Mesodermal cell (in vitro differentiated cells): ENCODE measurements around the gene CASP9.

ENCODE experiments used
- H3K27ac ChIP-seq: 2 replicates; pipeline ENCODE4 v1.7.0; 2013; ENCODE audit warnings: mild to moderate bottlenecking, low read depth, low read length, moderate library complexity; ENCODE audit not compliant: severe bottlenecking
- H3K36me3 ChIP-seq: 2 replicates; pipeline ENCODE4 v1.7.1; 2013; ENCODE audit warnings: mild to moderate bottlenecking, low read length, moderate library complexity; ENCODE audit not compliant: control insufficient read depth, insufficient read depth
- H3K4me1 ChIP-seq: one replicate; pipeline ENCODE4 v1.7.1; 2013; ENCODE audit warnings: mild to moderate bottlenecking, low read length; ENCODE audit not compliant: insufficient read depth, control insufficient read depth, poor library complexity, severe bottlenecking
- H3K4me3 ChIP-seq: 2 replicates; pipeline ENCODE4 v1.7.0; 2013; ENCODE audit warnings: low read length, control low read depth, mild to moderate bottlenecking; ENCODE audit not compliant: insufficient read depth, poor library complexity, severe bottlenecking; ENCODE audit errors: extremely low read depth
- H3K9me3 ChIP-seq: 2 replicates; pipeline ENCODE4 v1.7.1; 2013; ENCODE audit warnings: mild to moderate bottlenecking, low read length, moderate library complexity; ENCODE audit not compliant: control insufficient read depth
- WGBS, 2 experiments: methylation state at CpG; one replicate each; pipeline ENCODE4 v1.1.5; 2013; ENCODE audit warnings: missing lambda C conversion rate in 2 of 2; ENCODE audit not compliant: insufficient coverage in 2 of 2; 5-methylcytosine and 5-hydroxymethylcytosine counted together

The CASP9 gene

GRCh38 chr1:15454256-15454655 is 69.8 kb downstream of the CASP9 start:
- Histone ChIP-seq H3K36me3 (no peaks in the 10 kb centered on the region), H3K4me3 (no peak overlapping the region), H3K9me3 (no peaks in the 10 kb centered on the region), H3K4me1 (no peaks in the 10 kb centered on the region), H3K27ac (no peak overlapping the region)
- 83 to 84% methylated on average over 1 to 2 of the region's 3 CpGs for WGBS, 2 experiments

DNA sequence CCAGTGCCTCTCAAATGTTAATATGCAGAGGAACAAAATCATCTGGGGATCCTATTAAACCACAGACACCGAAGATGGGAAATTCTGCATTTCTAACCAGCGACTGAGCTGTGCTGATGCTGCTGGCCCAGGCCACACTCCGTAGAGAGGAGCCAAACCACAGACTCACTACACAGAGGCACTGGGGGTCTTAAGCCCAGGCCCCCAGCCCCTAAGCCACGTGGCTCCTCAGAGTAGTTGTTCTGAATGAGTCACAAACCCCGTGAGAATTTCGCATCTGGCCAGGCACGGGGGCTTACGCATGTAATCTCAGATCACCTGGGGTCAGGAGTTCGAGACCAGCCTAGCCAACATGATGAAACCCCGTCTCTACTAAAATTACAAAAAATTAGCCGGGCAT is 70.3 kb downstream of the CASP9 start:
- H3K9me3 ChIP-seq, result no peaks in the 10 kb centered on the region
- 87 to 88% methylated on average over 10 to 11 of the region's 11 CpGs for WGBS, 2 experiments
- H3K27ac ChIP-seq, result no peak overlapping the region
- no peak overlapping the region for H3K4me3 ChIP-seq
- H3K36me3 ChIP-seq, result no peaks in the 10 kb centered on the region
- no peaks in the 10 kb centered on the region for H3K4me1 ChIP-seq

GRCh38 chr1:15452866-15453571 is 71.0 kb downstream of the CASP9 start:
- H3K4me3 ChIP-seq, result no peak overlapping the region
- no peaks in the 10 kb centered on the region for H3K4me1 ChIP-seq
- H3K36me3 ChIP-seq, result no peaks in the 10 kb centered on the region
- 89 to 91% methylated on average over 7 to 8 of the region's 10 CpGs for WGBS, 2 experiments
- no peaks in the 10 kb centered on the region for H3K9me3 ChIP-seq
- H3K27ac ChIP-seq, result no peak overlapping the region

GRCh38 chr1:15452216-15452615 is 71.8 kb downstream of the CASP9 start:
- H3K27ac ChIP-seq, result no peak overlapping the region
- H3K36me3 ChIP-seq, result no peaks in the 10 kb centered on the region
- no peaks in the 10 kb centered on the region for H3K4me1 ChIP-seq
- WGBS, 2 experiments, result 100% methylated on average over 1 of the region's 1 CpG; no CpG with 5 or more reads in 1 of the 2 experiments
- no peak overlapping the region for H3K4me3 ChIP-seq
- H3K9me3 ChIP-seq, result no peaks in the 10 kb centered on the region

GRCh38 chr1:15451014-15451722 is 72.8 kb downstream of the CASP9 start:
- Histone ChIP-seq H3K4me3 (no peak overlapping the region), H3K36me3 (no peaks in the 10 kb centered on the region), H3K4me1 (no peaks in the 10 kb centered on the region), H3K27ac (no peak overlapping the region), H3K9me3 (no peaks in the 10 kb centered on the region)
- WGBS, 2 experiments, result 91 to 93% methylated on average over 3 to 5 of the region's 6 CpGs

DNA sequence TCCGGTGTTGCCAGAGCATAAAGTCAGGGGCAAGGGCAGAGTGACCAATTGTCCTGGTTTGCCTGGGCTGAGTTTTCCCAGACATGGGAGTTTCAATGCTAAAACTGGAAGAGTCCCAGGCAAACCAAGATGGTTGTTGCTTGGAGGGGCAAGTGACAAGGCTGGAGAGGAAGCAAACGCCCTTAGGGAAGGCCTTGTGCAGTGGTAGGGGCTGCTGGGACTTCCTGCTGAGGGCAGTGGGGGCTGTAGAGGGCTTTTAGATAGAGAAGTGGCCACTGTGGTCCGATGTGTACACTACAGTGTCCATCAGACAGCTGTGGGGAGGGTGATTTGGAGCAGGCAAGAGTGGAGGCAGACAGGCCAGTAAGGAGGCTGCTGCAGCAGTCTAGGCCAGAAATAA is 74.4 kb downstream of the CASP9 start:
- 86 to 95% methylated on average over 2 to 3 of the region's 3 CpGs for WGBS, 2 experiments
- Histone ChIP-seq H3K27ac (no peak overlapping the region), H3K36me3 (no peaks in the 10 kb centered on the region), H3K9me3 (no peaks in the 10 kb centered on the region), H3K4me3 (no peak overlapping the region), H3K4me1 (no peaks in the 10 kb centered on the region)

DNA sequence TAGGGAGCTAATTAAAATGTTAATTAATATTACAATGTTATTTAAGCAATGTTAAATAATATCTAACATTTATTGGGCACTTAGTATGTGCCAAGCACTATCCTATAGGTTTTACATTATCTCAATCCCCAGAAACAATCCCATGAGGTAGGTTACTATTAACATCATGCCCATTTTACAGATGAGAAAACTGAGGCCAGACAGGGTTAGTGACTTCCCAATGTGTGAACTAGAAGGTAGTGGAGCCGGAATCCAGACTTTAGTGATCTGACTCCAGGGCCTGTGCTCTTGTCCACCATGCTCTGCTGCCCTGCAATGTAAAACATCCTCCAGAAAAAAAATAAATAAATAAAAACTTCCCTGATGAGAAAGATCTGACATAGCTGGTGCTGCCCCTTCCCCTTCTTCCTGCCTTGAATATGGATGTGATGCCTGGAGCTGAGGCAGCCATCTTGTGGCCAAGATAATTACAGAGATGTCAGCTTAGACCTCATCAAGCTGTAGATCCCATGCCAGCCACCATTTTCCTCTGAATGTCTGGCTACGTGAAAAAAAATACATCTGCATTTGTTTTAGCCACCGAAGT is 75.0 kb downstream of the CASP9 start:
- Histone ChIP-seq H3K4me1 (no peaks in the 10 kb centered on the region), H3K9me3 (no peaks in the 10 kb centered on the region), H3K27ac (no peak overlapping the region), H3K36me3 (no peaks in the 10 kb centered on the region), H3K4me3 (no peak overlapping the region)
- 84 to 100% methylated on average over 2 to 3 of the region's 3 CpGs for WGBS, 2 experiments

GRCh38 chr1:15446212-15446611 is 77.8 kb downstream of the CASP9 start:
- 85 to 89% methylated on average over 4 of the region's 4 CpGs for WGBS, 2 experiments
- Histone ChIP-seq H3K27ac (no peak overlapping the region), H3K4me3 (no peak overlapping the region), H3K9me3 (no peaks in the 10 kb centered on the region), H3K36me3 (no peaks in the 10 kb centered on the region), H3K4me1 (no peaks in the 10 kb centered on the region)

DNA sequence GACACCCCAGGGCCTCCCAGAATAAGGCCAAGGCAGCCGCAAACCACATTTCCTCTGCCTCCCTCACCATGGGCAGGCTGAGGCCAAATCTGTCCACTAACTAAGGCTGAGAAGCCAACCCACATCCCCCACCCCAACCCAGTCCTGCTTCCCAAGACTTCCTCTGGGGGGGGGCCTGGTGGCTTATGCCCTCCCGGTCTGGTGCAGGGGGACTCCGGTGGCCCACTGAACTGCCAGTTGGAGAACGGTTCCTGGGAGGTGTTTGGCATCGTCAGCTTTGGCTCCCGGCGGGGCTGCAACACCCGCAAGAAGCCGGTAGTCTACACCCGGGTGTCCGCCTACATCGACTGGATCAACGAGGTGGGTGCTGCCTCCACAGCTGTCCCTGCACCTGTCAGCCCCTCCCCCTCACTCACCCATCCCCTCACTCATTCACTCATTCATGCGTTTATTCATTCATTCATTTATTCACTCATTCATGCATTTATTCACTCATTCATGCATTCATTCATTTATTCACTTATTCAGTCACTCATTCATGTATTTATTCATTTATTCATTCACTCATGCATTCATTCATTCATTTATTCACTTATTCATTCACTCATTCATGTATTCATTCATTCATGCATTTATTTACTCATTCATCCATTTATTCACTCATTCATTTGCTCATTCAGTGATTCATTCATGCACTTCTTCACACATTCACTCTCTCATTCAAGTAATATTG is 78.5 kb downstream of the CASP9 start:
- no peaks in the 10 kb centered on the region for H3K9me3 ChIP-seq
- 89 to 91% methylated on average over 5 to 13 of the region's 14 CpGs for WGBS, 2 experiments
- no peak overlapping the region for H3K4me3 ChIP-seq
- H3K36me3 ChIP-seq, result no peaks in the 10 kb centered on the region
- H3K4me1 ChIP-seq, result no peaks in the 10 kb centered on the region
- no peak overlapping the region for H3K27ac ChIP-seq

DNA sequence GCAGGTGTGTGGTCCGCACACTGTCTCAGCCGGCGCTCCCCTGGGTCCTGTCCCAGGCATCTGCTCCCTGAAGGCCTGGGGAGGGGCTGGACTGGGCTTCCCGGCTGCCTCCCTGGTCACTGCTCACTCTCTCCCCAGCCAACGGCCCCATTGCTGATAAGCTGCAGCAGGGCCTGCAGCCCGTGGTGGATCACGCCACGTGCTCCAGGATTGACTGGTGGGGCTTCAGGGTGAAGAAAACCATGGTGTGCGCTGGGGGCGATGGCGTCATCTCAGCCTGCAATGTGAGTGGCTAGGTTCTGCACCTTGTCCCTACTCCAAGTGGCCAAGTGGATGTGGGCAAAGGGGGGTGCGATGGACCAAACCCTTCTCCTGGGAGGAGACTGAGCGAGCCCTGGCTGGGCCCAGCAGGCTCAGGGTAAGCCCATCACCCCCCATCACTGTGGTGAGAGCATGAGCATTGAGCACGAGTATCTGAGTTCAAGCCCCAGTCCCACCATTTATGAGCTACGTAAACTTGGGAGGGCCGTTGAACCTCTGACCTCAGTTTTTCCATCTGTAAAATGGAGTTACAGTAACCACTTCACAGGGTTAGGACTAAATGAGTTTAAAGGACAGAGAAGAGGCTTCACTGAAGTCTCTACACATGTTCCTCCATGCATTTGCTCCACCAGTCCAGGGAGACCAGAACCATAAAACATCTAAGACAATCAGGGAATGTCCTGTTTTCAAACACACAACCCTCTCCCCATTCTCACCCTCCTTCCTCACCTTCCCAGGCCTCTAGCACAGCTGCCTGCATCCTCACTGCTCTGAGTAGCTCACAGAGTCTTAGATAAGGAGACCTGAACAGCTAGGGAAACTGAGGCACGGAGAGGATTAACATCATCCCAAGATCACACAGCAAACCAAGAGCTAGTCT is 79.3 kb downstream of the CASP9 start:
- H3K9me3 ChIP-seq, result no peaks in the 10 kb centered on the region
- no peaks in the 10 kb centered on the region for H3K4me1 ChIP-seq
- 87 to 89% methylated on average over 13 to 16 of the region's 17 CpGs for WGBS, 2 experiments
- H3K36me3 ChIP-seq, result no peaks in the 10 kb centered on the region
- H3K4me3 ChIP-seq, result no peak overlapping the region
- H3K27ac ChIP-seq, result no peak overlapping the region
